ENCODE measurements around the gene ETV7.

ETV7 gene

DNA sequence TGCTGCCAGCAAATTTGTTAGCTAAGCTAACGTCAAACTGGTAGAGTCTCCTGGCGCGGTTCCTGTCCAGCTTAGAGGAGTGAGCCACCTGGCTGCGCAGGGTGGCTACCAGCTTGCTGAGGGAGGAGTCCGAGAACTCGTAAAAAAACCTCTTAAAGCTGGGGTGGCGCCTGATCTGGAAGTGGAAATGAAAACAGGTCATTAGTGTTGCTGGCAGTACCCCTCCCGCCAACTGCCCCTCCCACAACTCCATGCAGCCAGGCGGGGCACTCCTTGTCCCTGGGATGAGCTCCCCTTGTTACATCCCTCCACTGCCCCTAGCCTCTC, 68.1 kb downstream of the ETV7 start:
- TF ChIP-seq FOXP2 (optimal IDR thresholded peaks at IDR 0.05; ENCODE audit: control extremely low read depth, extremely low read length, insufficient read depth), result no peak
- TF ChIP-seq EZH2 (IDR thresholded peaks at IDR 0.05), result no peak
- no peak for TF ChIP-seq POLR2AphosphoS5 (IDR thresholded peaks at IDR 0.05; ENCODE audit: borderline replicate concordance, low read depth, low read length)
- Histone ChIP-seq H3K36me3 (ENCODE audit: insufficient read depth, low read length) (no peaks in the 10 kb centered on the region), H3K9ac (ENCODE audit: insufficient read length) (no peak overlapping the region), H3K9me3 (ENCODE audit: low read depth, low read length) (no peaks in the 10 kb centered on the region), H3K4me3 (no peak overlapping the region), H3K27ac (no peak overlapping the region)
- no peak for DNase-seq (ENCODE audit: low read depth, low spot score)

DNA sequence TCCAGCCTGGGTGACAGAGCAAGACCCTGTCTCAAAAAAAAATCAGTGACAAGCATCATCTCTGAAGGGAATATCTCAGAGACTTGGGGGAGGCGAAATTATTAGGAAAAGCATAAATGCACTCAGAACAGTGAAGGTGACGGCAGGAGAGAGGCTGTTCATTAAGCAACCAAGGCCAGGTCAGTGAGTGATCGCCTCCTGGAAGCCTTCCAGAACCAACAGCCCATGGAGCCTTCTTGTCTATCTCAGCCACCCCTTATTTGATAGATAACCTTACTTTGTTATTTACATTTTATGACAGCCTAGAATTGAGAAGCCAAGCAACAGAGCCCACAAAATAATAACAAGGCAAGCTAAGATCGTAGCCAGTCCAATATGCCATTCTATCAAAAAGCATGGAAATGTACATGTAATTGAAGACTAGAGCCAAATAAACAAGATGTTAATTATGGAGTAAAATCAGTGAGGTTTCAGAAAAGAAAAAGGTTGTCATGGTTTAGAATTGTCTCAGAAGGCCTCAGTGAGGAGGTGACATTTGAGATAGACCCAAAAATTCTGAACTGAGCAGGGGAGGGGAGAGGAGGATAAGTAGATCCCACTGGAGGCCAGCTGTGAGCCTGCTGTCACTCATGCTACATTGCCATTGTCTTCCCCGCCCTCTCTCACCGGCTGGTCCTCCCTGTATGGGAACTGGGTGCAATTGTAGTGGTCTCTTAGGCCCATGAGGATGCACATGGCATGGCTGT, 68.6 kb downstream of the ETV7 start:
- no peaks in the 10 kb centered on the region for H3K36me3 ChIP-seq (ENCODE audit: insufficient read depth, low read length)
- TF ChIP-seq POLR2AphosphoS5 (IDR thresholded peaks at IDR 0.05; ENCODE audit: borderline replicate concordance, low read depth, low read length) (no peak), EZH2 (IDR thresholded peaks at IDR 0.05) (no peak), FOXP2 (optimal IDR thresholded peaks at IDR 0.05; ENCODE audit: control extremely low read depth, extremely low read length, insufficient read depth) (no peak)
- no peak for DNase-seq (ENCODE audit: low read depth, low spot score)
- no peak overlapping the region for H3K4me3 ChIP-seq
- no peaks in the 10 kb centered on the region for H3K9me3 ChIP-seq (ENCODE audit: low read depth, low read length)
- H3K9ac ChIP-seq (ENCODE audit: insufficient read length), result no peak overlapping the region
- no peak overlapping the region for H3K27ac ChIP-seq

DNA sequence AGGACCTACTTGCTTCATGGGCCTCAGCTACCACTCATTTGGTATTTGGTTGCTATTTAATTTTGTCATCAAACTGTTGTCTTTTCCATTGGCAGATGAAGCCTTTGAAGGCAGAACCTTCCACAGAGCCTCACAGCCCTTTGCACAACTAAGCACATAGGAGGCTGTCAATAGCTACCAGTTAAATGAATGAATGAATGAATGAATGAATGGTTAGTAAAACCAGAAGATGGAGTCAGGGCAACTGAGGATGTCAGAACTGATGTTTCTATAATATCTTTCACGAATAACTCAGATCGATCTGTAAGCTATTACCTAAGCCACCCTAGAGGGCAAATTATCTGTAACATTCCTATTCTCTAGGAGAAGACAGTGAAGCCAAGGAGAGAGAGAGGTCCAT, 69.8 kb downstream of the ETV7 start:
- TF ChIP-seq POLR2AphosphoS5 (IDR thresholded peaks at IDR 0.05; ENCODE audit: borderline replicate concordance, low read depth, low read length) (no peak), FOXP2 (optimal IDR thresholded peaks at IDR 0.05; ENCODE audit: control extremely low read depth, extremely low read length, insufficient read depth) (no peak), EZH2 (IDR thresholded peaks at IDR 0.05) (no peak)
- H3K36me3 ChIP-seq (ENCODE audit: insufficient read depth, low read length), result no peaks in the 10 kb centered on the region
- no peak overlapping the region for H3K9ac ChIP-seq (ENCODE audit: insufficient read length)
- DNase-seq (ENCODE audit: low read depth, low spot score), result no peak
- no peaks in the 10 kb centered on the region for H3K9me3 ChIP-seq (ENCODE audit: low read depth, low read length)
- H3K27ac ChIP-seq, result no peak overlapping the region
- no peak overlapping the region for H3K4me3 ChIP-seq

Measured in SK-N-MC (cell line).